ENCODE results near the gene OXSR1. TPM values are rescaled to one million over a fixed set of nuclear protein-coding genes. Genes with fewer than 3 reads are reported as not detected.

The OXSR1 gene
- total RNA-seq, 4 donors from 2014 or later = 27.0 to 46.7 (median 32.9) TPM

- intact Hi-C loops (cut with DNase I) = no loop called here
These were observed 2.1 kb upstream of the OXSR1 start for GRCh38 chr3:38163117-38163840.

DNA sequence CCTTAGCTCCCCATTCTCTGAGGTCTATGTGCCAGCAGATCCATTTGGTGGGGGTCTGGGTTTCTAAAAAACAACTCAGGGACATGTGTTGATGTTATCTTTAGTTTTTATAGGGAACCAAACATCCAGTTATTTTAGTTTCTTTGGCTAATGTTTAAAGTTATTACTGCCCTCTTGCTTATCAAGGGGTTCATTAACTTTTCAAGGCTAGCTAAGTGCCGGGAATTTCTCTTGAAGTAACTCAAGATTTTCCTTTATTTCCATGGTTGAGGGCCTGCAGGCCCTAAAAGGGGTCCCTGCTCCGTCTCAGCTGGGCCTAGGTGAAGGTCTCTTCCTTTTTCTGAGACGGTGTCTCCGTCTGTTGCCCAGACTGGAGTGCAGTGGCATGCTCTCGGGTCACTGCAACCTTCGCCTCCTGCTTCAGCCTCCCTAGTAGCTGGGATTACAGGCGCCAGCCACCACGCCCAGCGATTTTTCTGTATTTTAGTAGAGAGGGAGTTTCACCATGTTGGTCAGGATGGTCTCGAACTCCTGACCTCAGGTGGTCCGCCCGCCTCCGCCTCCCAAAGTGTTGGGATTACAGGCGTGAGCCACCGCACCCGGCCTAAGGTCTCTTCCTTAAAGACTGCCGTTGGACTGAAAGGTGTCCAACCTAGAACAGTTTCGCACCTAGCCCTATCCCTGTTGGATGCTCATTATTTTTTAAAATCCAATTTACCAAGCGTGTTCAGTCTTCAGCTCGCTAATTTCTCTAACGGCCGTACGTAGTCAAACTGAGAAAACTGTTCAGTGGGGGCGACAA is 1.3 kb upstream of the OXSR1 start:
- no peaks in the 10 kb centered on the region for H3K36me3 ChIP-seq
- H3K27ac ChIP-seq (replicated peaks in 1 of 4) = peak overlapping the region; percentile 97 to 98 (median 97)
- no peaks in the 10 kb centered on the region for H3K27me3 ChIP-seq
- peak overlapping the region; percentile 86 to 99 (median 92) for H3K4me3 ChIP-seq
- intact Hi-C loops (cut with DNase I) = loop anchor here (2.0 kb wide), 1 partner anchor 25 kb away; the partner anchor contains the start of gene MYD88
- TF ChIP-seq EP300 (IDR thresholded peaks at IDR 0.05) (no peak), POLR2A (IDR thresholded peaks at IDR 0.05; ENCODE audit: low read depth) (no peak), POLR2AphosphoS5 (IDR thresholded peaks at IDR 0.05) (no peak)
- TF ChIP-seq, protein P1, sequence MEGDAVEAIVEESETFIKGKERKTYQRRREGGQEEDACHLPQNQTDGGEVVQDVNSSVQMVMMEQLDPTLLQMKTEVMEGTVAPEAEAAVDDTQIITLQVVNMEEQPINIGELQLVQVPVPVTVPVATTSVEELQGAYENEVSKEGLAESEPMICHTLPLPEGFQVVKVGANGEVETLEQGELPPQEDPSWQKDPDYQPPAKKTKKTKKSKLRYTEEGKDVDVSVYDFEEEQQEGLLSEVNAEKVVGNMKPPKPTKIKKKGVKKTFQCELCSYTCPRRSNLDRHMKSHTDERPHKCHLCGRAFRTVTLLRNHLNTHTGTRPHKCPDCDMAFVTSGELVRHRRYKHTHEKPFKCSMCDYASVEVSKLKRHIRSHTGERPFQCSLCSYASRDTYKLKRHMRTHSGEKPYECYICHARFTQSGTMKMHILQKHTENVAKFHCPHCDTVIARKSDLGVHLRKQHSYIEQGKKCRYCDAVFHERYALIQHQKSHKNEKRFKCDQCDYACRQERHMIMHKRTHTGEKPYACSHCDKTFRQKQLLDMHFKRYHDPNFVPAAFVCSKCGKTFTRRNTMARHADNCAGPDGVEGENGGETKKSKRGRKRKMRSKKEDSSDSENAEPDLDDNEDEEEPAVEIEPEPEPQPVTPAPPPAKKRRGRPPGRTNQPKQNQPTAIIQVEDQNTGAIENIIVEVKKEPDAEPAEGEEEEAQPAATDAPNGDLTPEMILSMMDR (IDR thresholded peaks at IDR 0.05) = no peak
- no peak for DNase-seq (ENCODE audit: extremely low spot score)
- 72% methylated on average over 24 of the region's 24 CpGs for WGBS
- H3K4me1 ChIP-seq = peaks cover 14 to 36% (median 33%) of the 10 kb centered on the region in 4 donors
- H3K9me3 ChIP-seq = no peaks in the 10 kb centered on the region

More at GRCh38 chr3:38163117-38163840, 2.1 kb upstream of the OXSR1 start:
- Histone ChIP-seq H3K27me3 (no peaks in the 10 kb centered on the region), H3K27ac (replicated peaks in 1 of 4) (peak overlapping the region in 1 of 4 donors; percentile 98), H3K9me3 (no peaks in the 10 kb centered on the region), H3K36me3 (no peaks in the 10 kb centered on the region), H3K4me3 (no peak overlapping the region), H3K4me1 (peaks cover 14 to 28% (median 26%) of the 10 kb centered on the region in 4 donors)
- DNase-seq (ENCODE audit: extremely low spot score) = peak; percentile 37
- WGBS = 90% methylated on average over 12 of the region's 12 CpGs
- TF ChIP-seq, protein P1 (IDR thresholded peaks at IDR 0.05) = no peak
- TF ChIP-seq POLR2A (IDR thresholded peaks at IDR 0.05; ENCODE audit: low read depth) (no peak), POLR2AphosphoS5 (IDR thresholded peaks at IDR 0.05) (no peak), EP300 (IDR thresholded peaks at IDR 0.05) (no peak)

DNA sequence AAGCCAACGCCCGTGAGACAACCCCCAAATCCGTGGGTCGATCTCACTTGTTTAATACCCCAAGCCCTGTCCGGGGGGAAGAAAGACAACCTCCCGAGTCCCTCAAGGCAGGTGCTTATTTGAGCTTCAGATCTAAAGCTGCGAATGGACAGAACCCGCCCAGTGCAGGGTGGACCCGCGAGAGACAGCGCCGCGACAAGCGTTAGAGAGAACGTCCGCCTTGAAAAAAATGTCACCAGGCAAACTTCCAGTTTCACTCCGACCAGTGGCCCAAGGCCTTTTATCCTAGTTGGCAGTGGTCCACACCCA is 740 bp upstream of the OXSR1 start:
- intact Hi-C loops (cut with DNase I) = loop anchor here (2.0 kb wide), 1 partner anchor 26 kb away; the partner anchor contains the start of gene MYD88
- 4% methylated on average over 13 of the region's 17 CpGs for WGBS

GRCh38 chr3:38165722-38166387 is 518 bp downstream of the OXSR1 start:
- H3K36me3 ChIP-seq = no peaks in the 10 kb centered on the region
- WGBS = 2% methylated on average over 34 of the region's 62 CpGs
- H3K4me1 ChIP-seq = peaks cover 14 to 51% (median 48%) of the 10 kb centered on the region in 4 donors
- intact Hi-C loops (cut with DNase I) = loop anchor here (2.0 kb wide), 1 partner anchor 27 kb away; the partner anchor contains the start of gene MYD88
- TF ChIP-seq POLR2A (IDR thresholded peaks at IDR 0.05; ENCODE audit: low read depth) (peak; percentile 0), POLR2AphosphoS5 (IDR thresholded peaks at IDR 0.05) (no peak)
- H3K4me3 ChIP-seq = peak overlapping the region; percentile 86 to 99 (median 92)
- DNase-seq (ENCODE audit: extremely low spot score) = no peak
- peak overlapping the region; percentile 97 to 98 (median 97) for H3K27ac ChIP-seq (replicated peaks in 1 of 4)
- no peaks in the 10 kb centered on the region for H3K9me3 ChIP-seq
- H3K27me3 ChIP-seq = no peaks in the 10 kb centered on the region

More for the DNA sequence above, 740 bp upstream of the OXSR1 start:
- H3K4me1 ChIP-seq = peaks cover 14 to 41% (median 38%) of the 10 kb centered on the region in 4 donors
- TF ChIP-seq POLR2AphosphoS5 (IDR thresholded peaks at IDR 0.05) (no peak), EP300 (IDR thresholded peaks at IDR 0.05) (no peak), POLR2A (IDR thresholded peaks at IDR 0.05; ENCODE audit: low read depth) (peak; percentile 24)
- TF ChIP-seq, protein P1 (IDR thresholded peaks at IDR 0.05) = no peak
- H3K9me3 ChIP-seq = no peaks in the 10 kb centered on the region
- H3K36me3 ChIP-seq = no peaks in the 10 kb centered on the region
- H3K27me3 ChIP-seq = no peaks in the 10 kb centered on the region
- no peak for DNase-seq (ENCODE audit: extremely low spot score)
- peak overlapping the region; percentile 86 to 99 (median 92) for H3K4me3 ChIP-seq
- peak overlapping the region; percentile 97 to 98 (median 97) for H3K27ac ChIP-seq (replicated peaks in 1 of 4)

All from esophagus muscularis mucosa (tissue), 4 donors.